GM12872 (cell line): ENCODE data around the gene PPP1R12B.

ENCODE experiments used
- TF ChIP-seq, protein P1 (sequence below): IDR thresholded peaks from 3 replicates; pipeline ENCODE4 v1.5.1; 2011; ENCODE audit warnings: low read depth, mild to moderate bottlenecking, low read length, moderate library complexity; ENCODE audit not compliant: insufficient read depth

The PPP1R12B gene

DNA sequence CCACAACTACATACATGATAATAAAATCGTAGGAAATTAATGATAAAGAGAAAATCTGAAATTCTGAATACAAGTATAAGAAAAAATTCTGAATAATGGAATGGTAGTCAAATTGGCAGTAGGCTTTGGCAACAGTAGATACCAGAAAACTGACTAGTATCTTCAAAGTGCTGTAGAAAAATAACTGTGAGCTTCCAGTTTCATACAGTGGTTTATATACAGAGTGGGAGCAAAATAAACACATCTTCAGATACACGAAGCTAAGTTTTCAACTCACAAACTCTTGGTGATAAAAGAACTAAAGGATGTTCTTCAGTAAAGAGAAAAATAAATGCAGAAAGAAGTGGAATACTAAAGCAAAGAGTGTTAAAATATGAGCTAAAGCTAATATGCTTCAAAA, 173.4 kb downstream of the PPP1R12B start:
- TF ChIP-seq, protein P1, sequence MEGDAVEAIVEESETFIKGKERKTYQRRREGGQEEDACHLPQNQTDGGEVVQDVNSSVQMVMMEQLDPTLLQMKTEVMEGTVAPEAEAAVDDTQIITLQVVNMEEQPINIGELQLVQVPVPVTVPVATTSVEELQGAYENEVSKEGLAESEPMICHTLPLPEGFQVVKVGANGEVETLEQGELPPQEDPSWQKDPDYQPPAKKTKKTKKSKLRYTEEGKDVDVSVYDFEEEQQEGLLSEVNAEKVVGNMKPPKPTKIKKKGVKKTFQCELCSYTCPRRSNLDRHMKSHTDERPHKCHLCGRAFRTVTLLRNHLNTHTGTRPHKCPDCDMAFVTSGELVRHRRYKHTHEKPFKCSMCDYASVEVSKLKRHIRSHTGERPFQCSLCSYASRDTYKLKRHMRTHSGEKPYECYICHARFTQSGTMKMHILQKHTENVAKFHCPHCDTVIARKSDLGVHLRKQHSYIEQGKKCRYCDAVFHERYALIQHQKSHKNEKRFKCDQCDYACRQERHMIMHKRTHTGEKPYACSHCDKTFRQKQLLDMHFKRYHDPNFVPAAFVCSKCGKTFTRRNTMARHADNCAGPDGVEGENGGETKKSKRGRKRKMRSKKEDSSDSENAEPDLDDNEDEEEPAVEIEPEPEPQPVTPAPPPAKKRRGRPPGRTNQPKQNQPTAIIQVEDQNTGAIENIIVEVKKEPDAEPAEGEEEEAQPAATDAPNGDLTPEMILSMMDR, result no peak

GRCh38 chr1:202531472-202531811, 182.9 kb downstream of the PPP1R12B start:
- TF ChIP-seq, protein P1, result no peak

DNA sequence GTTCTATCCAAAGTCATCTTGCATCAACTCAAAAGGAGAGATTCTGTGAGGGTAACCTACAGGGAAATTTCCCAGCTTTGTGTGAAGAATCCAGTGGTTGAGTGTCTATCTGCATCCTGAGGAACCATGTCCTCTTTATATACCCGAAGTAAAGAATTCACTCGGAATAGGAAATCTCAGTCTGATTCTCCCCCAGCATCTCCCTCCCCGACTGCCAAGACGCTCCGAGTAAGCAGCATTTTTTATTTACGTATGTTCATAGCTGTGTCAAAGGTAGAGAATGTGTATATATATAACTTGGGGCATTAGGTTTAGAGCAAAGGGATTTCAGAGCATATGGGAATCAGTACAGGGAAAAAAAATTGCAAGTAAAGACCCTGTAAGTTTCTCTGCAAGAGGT, 191.5 kb downstream of the PPP1R12B start:
- TF ChIP-seq, protein P1, result no peak

DNA sequence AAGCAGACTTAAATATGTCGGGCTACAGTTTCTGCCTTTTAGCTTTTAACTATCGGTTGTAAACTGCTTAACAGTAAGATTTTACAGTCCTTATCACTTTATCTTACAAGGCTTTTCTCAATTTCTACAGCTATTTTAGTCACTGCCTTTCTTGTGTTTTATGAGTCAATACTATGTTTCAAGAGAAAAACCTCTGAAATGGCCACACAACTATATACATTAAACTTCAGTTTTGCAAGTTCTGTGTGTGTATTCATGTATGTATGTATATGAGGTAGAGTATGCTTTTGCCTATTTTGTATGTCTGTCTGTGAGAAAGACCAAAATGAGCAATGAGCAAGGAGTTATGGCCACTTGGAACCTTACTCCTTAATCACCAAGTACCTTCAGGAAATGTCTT, 191.9 kb downstream of the PPP1R12B start:
- TF ChIP-seq, protein P1, result no peak

DNA sequence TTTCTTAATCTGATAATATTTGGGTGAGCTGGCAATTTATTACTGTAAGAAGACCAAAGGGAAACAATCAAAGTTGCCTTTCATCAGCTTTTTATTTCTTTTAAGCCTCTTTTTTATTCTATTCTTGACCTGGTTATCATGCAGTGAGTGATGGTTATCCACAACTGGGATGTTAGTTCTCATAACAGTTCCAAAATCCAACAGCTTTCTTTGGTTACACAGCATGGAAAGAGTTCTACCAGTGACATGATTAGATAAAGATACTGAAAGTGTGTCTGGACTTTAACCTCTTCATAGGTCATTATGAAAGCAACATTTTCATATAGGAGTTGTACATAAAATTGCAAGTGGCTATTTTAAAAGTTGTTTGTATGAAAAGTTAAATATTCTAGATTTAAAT, 198.7 kb downstream of the PPP1R12B start:
- TF ChIP-seq, protein P1, result no peak

DNA sequence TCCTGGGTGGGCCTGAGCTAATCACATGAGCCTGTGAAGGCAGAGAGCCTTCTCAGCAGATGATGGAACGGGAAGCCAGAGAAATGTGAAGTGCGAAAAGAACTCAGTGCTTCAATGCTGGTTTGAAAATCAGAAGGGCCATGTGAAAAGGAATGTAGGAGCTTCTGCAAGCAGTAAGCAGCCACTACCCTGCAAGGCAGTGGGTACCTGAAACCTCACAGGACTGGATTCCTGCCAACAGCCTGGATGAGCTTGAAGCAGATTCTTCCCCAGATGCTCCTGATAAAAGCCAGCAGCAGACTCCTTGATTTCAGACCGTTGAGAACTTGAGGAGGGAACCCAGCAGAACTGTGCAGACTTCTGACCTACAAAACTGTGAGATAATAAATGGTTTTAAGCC, 203.2 kb downstream of the PPP1R12B start:
- TF ChIP-seq, protein P1, result no peak

DNA sequence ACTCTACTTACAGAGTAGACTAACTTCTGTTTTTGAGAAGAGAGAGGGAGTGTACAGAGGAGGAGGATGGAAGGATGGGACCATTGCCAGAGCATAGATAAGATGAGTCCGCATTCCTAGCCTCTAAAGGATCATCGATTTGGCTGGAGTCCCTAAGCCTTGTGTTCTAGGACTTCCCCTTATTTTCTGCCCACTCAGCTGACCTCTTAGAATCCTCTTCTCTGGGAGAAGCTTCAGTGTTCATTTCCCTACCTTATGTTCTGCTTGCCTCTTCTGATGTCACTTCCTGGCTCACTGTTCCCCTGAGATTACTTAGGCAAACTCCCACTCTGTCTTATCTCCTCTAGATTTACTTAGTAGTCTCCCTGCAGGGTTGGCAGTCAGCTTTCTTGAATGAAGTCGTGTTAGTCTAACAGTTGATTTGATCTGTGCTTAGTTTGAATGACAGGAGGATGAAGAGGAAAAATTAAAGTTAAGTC, 205.1 kb downstream of the PPP1R12B start:
- TF ChIP-seq, protein P1, result no peak

GRCh38 chr1:202561240-202561639, 212.7 kb downstream of the PPP1R12B start:
- TF ChIP-seq, protein P1, result no peak
